Skeletal muscle cell (primary cell): ENCODE measurements around the gene LAMA2.

ENCODE experiments used
- DNase-seq: peaks from one replicate; pipeline ENCODE4 v3.0.0-alpha.2; 2010; ENCODE audit warnings: low read depth
- H3K4me3 ChIP-seq: 2 replicates; pipeline ENCODE4 v1.5.1; 2011; ENCODE audit warnings: low read depth, mild to moderate bottlenecking, control low read depth, low read length, moderate library complexity

The LAMA2 gene

DNA sequence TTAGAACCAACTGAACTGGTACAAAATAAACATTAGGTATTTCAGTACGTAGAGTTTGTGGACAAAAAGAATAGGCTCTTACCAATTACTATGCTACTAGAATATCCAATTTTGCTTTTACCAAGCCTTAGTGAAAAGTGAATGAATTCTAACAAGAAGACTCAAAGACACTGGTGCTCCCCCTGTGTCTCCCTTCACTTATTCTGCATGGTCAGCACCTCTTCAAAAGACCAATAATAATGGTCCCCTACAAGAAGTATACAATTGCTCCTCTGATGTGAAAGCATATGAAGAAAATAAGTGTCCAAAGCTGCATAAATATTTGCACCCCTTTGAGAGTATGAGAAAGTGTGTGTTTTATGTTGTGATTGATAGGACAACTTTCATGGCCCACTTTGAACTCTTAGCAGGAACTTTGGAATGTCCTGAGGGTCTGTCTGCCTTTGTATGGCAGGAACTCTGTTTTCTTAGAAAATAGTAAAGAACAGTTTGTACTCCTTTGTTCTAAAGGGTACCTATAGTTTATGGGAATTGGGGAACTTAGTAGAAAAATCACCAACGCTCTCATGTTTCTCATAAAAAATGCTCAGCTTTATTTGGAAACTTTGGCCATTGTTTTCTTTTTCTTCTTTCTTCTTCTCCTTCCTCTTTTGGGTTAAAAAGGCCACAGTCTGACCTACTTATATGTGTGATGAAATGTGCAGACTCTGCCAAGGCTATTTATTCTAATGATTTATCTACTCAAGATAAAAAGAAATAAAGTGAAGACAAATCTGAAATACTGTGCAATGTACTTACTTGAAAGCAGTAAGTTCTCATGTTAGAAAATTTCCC, 352.4 kb downstream of the LAMA2 start:
- H3K4me3 ChIP-seq: no peak overlapping the region
- DNase-seq: peak; percentile 48

DNA sequence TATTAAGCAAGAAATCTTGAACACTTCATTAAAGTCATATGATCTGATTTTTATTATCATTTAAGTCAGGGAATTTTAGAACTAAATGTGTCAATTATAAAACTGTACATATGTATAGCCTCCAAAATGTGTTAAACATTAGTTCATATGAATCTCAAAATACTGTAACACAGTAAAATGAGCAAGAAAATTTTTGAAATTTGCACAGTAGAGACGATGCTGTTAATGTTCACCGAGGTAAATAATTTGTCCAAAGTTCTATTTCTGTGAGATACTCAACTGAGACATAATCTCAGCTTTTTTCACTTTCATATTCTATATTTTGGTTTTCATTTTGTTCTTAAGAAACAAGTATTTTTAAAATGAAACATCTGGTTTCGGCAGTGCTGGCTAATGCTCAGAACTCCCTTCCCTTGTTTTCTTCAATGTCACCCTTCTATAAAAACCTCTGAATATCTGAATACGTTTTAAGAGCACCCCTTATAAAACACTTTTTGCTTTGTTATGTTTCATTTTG, 353.1 kb downstream of the LAMA2 start:
- no peak overlapping the region for H3K4me3 ChIP-seq
- no peak for DNase-seq

DNA sequence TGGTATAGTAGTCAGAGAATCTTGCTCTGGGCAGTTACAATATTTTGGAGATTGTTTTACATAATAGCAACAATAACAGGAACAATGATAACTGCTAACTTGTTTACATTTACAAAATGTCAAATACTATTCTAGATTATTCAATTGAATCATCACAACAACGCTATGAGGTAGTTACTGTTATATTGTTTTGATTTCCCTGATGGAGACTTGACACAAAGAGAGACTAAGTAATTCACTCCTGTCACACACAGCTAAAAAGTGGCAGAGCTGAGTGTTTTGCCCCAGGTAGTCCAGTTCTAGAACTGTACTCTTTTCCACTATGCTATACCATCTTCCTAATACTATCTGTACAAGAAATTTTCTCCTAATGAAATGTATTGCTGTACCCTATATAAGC, 356.1 kb downstream of the LAMA2 start:
- H3K4me3 ChIP-seq: no peak overlapping the region
- no peak for DNase-seq

DNA sequence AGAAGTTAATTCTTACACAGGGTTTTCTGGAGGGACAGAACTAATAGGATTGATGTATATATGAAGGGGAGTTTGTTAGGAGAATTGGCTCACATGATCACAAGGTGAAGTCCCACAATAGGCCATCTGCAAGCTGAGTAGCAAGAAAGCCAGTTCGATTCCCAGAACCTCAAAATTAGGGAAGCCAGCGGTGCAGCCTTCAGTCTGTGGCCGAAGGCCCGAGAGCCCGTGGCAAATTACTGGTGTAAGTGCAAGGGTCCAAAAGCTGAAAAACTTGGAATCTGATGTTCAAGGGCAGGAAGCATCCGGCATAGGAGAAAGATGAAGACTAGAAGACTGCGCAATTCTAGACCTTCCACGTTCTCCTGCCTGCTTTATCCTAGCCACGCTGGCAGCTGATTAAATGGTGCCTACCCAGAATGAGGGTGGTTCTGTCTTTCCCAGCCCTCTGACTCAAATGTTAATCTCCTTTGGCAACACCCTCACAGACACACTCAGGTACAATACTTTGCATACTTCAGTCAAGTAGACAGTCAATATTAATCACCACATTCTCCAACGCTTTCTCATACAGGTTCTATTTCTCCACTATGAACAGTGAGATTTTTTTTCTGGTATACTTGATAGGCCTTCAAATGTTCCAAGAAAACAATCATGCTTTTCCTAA, 357.0 kb downstream of the LAMA2 start:
- DNase-seq: no peak
- no peak overlapping the region for H3K4me3 ChIP-seq

DNA sequence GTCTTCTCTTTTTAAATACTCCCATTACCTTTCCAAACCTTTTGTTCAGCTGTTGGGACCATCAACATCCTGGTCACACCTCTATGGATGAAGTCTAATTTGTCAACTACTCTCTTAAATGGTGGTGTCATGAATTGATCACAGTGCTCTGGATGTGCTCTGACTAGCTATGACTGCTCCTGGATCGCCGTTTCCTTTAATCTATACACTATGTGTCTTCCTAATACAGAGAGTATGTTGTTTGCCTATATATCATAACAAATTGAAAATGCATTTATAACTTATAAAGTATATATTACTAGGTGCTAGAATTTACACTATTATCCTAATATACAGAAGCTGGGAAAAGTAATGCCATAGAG, 357.5 kb downstream of the LAMA2 start:
- H3K4me3 ChIP-seq: no peak overlapping the region
- no peak for DNase-seq

DNA sequence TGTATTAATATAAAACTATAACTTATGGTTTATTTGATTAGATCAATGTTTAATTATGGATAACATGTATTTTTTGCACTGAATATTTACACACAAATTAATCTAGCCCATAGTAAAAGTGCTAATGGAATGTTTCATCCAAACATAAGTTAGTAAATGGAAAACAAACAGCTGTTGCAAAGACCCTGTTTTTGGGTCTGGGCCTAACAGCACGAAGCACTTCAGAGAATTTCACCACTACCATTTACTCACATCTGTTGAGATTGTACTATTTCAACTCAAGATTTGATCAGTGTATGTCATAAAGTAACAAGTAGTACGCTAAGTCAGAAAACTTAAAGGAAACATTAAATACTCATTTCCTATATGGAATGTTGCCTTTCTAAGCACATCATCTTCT, 359.6 kb downstream of the LAMA2 start:
- DNase-seq: no peak
- no peak overlapping the region for H3K4me3 ChIP-seq

DNA sequence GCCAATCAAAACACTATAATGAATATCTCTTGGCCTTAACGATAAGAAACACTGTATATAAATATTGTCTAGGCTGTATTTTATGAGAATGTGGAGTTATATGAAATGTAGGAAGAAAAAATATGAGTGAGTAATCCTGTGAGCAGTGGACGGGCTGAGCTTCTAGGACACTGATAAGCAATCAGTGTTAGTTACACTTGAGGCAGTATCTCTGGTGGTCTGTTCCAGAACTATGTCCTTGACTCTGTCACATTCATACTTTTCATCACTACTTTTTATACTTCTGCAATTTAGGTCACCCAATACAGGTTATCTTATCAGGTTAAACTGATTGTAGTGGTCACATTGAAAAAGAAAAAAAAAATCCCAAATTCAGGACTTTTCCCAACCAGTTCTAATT, 360.4 kb downstream of the LAMA2 start:
- DNase-seq: no peak
- no peak overlapping the region for H3K4me3 ChIP-seq

DNA sequence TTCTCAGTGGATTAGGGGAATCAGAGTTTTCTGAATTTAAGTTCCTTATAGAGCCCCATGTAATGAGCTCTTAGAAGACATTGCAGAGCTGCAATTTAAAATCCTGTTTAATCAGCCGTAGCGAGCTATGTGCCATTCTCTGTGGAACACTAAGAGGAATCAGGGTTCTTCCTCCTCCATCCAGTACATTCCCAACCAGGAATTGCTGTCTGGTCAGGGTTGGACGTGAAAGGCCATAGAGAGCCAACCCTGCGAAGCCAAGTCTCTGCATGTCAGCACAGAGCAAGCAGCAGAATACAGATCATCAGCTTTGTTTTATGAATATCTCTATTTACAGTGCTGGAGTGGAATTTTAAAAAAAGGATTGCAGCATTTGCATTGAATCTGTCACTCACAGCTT, 366.0 kb downstream of the LAMA2 start:
- DNase-seq: no peak
- no peak overlapping the region for H3K4me3 ChIP-seq

DNA sequence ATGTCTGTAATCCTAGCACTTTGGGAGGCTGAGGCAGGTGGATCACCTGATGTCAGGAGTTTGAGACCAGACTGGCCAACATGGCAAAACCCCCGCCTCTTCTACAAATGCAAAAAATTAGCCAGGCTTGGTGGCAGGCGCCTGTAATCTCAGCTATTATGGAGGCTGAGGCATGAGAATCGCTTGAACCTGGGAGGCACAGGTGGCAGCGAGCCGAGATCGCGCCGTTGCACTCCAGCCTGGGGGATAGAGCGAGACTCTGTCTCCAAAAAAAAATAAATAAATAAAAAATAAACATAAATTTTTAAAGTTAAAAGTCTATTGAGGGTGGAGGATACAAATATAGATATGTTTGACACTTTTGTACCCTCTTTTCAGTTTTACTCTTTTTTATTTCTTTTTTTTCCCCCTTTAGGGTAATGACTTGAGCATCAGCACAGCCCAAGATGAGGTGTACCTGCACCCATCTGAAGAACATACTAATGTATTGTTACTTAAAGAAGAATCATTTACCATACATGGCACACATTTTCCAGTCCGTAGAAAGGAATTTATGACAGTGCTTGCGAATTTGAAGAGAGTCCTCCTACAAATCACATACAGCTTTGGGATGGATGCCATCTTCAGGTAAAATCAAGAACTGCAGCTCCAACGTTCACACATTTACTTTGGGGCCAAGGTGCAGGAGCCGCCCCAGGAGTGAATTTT, 368.9 kb downstream of the LAMA2 start:
- no peak overlapping the region for H3K4me3 ChIP-seq
- peak; percentile 25 for DNase-seq

DNA sequence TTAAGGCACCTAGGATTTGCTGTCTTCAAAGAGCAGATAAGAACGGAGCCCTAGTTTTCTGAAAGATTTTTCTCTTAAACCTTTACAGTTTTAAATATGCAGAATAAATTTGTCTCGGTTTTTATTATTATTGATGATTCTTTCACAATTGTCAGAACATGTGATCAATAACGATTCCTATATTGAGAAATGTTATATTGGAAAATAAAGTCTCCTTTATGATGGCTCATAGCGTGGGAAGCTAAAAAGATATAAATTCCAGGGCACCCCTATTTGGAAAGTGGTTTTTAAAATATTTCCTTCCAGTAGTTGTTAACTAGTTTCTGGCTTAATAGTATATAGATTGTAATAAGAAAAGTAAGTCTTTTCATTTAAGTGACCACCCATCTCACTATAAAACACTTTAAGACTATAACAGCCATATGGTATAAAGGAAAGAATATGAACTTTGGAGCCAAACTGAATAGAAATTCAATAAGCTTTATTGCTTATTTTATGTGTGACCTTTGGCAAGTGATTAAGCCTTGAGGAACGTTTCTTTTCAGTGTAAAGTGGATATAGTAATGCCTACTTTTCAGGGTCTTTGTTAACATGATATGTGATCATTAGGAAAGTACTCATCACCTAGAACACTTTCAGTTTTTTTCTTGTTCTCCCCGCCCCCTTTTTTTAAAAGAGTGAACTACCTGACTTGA, 369.6 kb downstream of the LAMA2 start:
- no peak overlapping the region for H3K4me3 ChIP-seq
- DNase-seq: no peak

DNA sequence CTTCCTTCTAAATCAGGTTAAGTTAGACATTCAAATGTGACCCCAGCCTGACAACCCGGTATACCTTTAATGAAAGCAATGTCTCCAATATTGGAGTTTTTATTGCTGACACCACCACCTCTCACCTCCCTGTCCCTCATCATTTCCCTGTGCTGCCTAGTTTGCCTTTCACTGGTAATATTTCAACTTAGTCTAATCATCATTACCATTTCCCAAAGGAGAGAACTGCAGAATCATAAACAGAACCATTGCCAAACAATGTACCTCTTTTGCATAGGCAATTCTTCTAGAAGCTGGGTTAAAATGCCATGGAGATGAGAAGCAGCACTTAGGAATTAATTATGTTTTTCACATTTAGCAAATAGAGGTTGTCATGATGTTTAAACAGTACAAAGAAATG, 370.3 kb downstream of the LAMA2 start:
- H3K4me3 ChIP-seq: no peak overlapping the region
- no peak for DNase-seq

DNA sequence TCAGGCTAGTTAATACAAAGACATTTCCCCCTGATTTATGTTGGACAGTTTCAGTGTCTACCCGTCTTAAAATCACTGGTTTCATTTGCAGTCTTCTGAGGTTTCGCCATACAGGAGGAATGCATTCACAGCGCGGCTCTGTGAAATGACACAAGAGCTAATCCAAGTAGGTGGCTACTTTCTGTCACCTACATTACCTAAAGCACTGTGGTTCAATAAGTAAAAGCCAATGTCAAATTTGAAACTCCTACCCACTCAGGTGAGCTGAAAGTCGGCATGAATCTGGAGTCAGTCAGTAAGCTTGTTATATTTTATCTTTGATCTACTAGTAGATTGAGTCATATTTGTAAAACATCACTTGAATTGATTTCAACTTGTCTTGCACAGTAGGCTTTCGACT, 370.8 kb downstream of the LAMA2 start:
- no peak overlapping the region for H3K4me3 ChIP-seq
- DNase-seq: no peak

DNA sequence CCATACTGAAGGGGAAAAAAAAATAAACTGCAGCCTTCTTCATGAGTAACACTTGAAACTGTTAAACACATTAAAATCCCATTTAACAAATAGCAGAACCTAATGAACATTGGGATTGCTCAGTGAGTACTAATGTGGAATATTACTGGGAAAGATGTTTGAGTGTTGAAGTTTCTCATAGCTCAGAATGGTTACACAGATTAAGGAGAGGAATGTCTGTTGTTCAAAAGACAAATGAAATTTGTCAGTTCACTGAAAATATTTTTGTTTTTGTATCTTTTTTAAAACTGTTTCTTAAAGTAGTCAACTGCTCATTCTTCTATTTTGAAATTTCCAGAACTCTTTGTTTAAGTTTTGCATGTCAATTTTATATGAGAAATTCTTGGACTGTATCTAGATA, 374.3 kb downstream of the LAMA2 start:
- DNase-seq: no peak
- H3K4me3 ChIP-seq: no peak overlapping the region

DNA sequence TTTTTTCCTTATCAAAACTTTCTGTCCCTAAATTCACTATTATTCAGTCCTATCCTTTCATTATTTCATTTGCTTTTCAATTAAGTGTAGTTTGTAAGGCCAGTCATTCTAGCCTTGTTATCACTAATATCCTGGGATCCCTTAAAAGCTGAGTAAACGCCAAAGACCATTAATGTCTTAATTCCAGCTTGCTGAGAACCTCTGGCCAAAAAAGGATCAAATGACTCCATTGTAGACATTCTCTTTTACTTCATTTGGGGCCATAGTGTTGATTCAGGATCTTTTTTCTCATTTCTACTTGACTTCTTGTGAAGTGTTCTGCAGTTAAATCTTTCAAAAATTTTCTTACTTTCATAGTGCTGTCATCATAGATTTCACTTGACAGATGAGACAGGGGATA, 379.7 kb downstream of the LAMA2 start:
- no peak overlapping the region for H3K4me3 ChIP-seq
- DNase-seq: no peak

DNA sequence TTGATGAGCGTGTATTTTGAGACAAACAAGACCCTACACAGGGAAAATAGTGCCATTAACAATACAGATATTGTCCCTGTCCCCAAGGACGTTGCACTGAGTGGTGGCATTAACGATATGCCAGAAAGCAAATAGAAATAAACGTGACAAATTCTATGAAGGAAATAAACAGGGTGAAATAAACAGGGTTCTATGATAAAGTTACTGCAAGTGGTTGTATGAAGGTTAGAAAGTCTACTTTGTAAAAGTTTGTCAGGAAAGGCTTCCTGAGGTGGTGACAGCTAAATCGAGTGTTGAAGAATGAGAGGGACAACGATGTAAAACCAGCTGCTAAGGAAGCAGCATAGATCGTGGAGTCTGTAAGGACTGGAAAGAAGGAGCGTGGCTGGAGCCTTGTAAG, 380.2 kb downstream of the LAMA2 start:
- H3K4me3 ChIP-seq: no peak overlapping the region
- no peak for DNase-seq

DNA sequence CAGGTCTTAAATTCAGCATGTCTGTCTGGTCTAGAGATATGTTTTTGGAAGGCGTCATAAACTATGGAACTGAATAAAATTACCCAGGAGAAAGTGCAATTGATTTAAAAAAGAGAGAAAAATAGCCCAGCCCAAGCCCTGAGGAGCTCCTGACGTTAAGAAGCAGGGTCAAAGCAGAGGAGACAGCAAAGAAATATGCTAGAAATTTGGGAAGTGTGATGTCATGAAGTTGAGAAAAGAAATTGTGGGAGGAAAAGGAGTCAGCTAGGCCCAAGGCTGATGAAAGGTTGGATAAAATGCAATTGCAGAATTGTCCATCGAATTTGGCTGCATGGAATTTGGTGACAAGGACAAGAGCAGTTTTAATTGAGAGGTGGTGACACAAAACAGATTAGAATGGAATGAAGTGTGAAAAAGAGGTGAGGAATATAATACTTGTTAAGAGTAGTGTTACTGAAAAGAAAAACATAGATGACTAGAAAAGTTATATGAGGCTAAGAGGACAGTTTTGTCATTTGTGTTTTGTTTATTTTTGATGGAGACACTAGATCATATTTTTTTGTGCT, 381.6 kb downstream of the LAMA2 start:
- H3K4me3 ChIP-seq: no peak overlapping the region
- DNase-seq: no peak

DNA sequence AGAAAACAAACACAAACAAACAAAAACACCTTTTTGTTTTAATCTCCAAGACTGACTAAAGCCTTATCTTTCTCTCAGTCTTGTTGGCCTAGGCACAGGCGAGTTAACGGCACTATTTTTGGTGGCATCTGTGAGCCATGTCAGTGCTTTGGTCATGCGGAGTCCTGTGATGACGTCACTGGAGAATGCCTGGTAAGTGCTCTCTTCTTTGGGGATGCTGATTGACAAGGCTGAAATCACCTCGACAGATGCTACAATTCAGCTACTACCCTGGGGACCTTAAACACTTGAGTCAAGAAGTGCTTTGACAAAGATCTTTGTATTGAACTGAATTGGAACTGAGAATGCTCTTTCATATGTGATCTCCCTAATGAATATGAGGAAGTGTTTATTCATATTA, 384.1 kb downstream of the LAMA2 start:
- no peak for DNase-seq
- no peak overlapping the region for H3K4me3 ChIP-seq

DNA sequence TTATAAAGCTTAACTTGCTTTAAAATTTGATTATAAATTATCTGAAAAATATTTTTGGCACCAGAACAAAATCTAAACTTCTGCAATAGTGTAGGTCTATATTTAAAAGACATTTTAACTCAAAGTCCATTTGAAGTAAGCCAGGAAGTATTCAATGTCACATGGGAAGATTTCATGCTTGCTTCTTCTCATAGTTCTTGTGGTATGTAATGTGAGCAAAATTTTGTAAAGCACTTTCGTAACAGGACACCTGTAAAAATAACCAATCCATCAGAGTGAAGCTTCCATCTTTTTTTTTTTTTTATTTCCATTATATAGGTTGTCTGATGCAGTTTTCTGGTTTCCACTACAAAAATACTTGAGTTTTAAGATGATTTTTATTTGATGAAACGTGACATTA, 386.1 kb downstream of the LAMA2 start:
- no peak overlapping the region for H3K4me3 ChIP-seq
- no peak for DNase-seq

DNA sequence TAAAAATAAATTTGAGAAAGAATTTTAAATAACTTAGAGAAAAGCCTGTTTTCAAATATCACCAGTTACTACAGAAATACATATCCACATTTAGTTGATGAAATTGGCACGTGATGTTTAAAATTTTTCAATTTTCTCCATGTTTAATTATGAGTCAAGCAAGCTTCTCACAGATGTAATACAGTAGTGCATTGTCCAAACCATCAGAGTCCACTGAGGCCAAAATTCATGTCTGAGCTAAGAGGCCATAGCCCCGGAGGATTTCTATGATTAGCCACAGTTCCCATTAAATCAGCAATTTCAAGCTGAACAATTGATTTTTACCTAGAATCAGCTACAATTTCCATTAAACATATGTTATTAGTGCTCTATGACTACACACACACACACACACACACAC, 387.0 kb downstream of the LAMA2 start:
- no peak for DNase-seq
- no peak overlapping the region for H3K4me3 ChIP-seq

DNA sequence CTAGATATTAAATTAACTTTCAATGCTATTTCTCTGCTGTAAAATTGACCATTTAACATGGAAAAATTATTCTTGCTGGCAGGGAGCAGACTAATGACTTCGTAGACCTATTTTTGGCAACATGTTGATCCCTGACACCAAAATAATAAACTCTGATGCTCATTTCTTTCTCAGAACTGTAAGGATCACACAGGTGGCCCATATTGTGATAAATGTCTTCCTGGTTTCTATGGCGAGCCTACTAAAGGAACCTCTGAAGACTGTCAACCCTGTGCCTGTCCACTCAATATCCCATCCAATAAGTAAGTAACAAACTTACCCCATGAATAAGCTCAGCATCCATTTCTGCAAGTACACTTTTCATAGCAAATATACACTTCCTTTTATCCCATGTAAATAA, 387.5 kb downstream of the LAMA2 start:
- H3K4me3 ChIP-seq: no peak overlapping the region
- no peak for DNase-seq
